Muscle layer of colon (tissue), 2 donors: ENCODE results near the gene FEM1B.

Experiments
- H3K27ac ChIP-seq: one replicate; pipeline ENCODE4 v1.7.0; 2013; ENCODE audit warnings: low read depth, mild to moderate bottlenecking, low read length, moderate library complexity
- H3K27me3 ChIP-seq, 2 donors: one replicate each; pipeline ENCODE4 v1.7.0; 2013; ENCODE audit warnings: low read length in 2 of 2, mild to moderate bottlenecking in 2 of 2; ENCODE audit not compliant: insufficient read depth in 2 of 2, control insufficient read depth in 1 of 2
- H3K36me3 ChIP-seq: one replicate; pipeline ENCODE4 v1.7.0; 2013; ENCODE audit warnings: mild to moderate bottlenecking, low read length; ENCODE audit not compliant: insufficient read depth
- H3K4me1 ChIP-seq: one replicate; pipeline ENCODE4 v1.7.0; 2013; ENCODE audit warnings: mild to moderate bottlenecking, low read length; ENCODE audit not compliant: insufficient read depth
- H3K4me3 ChIP-seq, 2 donors: one replicate each; pipeline ENCODE4 v1.7.0; 2013; ENCODE audit warnings: low read length in 2 of 2, low read depth in 1 of 2, mild to moderate bottlenecking in 1 of 2, moderate library complexity in 1 of 2
- H3K9ac ChIP-seq: one replicate; pipeline ENCODE4 v1.7.0; 2013; ENCODE audit warnings: low read length
- H3K9me3 ChIP-seq: one replicate; pipeline ENCODE4 v1.7.0; 2013; ENCODE audit warnings: mild to moderate bottlenecking, low read length
- donor health status: abdominal sarcoma.
- donor health status: Adenocarcinoma of cecum.

The FEM1B gene

DNA sequence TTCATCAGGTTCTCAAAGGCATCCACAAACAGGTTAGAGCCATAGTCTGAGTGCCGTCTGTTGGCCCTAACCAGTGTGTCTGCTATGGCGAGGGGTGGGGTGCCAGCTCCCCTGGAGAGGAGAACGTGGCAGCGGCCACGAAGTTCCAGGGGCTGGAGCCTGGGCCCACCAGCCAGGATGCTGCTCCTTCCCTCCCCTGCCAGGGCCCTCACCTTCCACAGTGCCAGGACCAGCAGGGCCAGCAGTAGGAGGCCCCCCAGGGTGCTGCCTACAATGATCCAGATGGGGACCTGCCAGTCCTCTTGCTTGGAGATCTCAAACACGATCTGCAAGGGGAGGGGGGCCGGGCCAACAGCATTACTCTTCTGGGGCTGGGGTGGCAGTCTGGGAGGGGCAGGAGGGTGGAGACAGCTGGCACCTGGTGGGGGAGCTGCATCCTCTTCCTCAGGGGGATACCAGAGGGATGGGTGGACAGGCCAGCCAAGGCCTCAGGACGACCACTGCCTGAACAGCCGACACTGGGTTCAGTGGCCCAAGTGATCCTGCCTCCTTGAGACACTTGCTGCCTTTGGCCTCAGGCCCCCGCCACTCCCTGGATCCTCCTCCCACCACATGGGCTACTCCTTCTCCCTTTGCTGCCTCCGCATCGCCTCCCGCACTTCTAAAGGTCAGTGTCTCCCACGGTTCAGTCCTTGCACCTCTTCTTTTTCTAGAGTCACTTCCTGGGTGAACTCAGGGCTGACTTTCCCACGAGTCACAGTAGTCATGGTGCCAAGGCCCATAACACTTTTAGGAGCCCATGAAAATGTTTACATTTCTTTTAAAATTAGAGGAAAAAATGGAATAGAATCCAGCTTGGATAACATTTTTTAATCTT lies 26.3 kb downstream of the FEM1B start:
- no peaks in the 10 kb centered on the region for H3K36me3 ChIP-seq
- H3K27me3 ChIP-seq = no peaks in the 10 kb centered on the region
- H3K4me1 ChIP-seq = peaks cover 15% of the 10 kb centered on the region
- H3K9ac ChIP-seq = no peak overlapping the region
- H3K4me3 ChIP-seq = no peak overlapping the region
- no peaks in the 10 kb centered on the region for H3K9me3 ChIP-seq
- H3K27ac ChIP-seq = no peak overlapping the region

DNA sequence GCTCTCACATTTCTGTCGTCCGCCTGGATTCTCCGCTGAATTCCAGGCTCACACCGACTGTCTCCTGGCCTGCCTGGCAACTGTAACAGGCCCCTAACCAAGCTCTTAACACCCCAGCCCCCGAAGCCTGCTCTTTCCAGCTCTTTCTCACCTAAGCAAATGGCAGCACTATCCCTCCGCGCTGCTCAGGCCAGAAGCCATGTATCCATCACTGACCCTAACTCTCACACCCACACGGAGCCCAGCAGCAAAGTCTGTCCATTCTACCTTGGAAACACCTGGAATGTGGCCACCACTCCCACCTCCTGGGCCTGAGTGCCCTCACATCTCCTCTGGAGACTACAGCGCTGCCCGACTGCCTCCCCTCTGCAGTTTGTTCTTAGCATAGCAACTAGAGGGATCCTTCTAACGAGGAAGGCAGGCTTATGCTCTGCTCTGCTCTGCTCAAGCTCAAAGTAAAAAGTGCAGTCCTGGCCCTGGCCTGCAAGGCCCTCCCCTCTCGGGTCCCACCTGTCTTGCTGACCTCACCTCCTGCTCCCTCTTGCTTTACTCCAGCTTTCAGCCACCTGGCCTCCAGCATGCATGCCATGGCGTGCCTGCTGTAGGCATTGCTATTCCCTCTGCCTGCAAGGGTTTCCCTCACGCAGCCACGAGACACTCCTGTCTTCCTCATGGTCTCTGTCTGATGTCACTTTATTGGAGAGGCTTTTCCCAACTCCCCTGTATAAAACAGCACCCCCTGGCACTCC lies 27.2 kb downstream of the FEM1B start:
- Histone ChIP-seq H3K4me1 (peaks cover 9% of the 10 kb centered on the region), H3K27ac (no peak overlapping the region), H3K27me3 (no peaks in the 10 kb centered on the region), H3K9ac (no peak overlapping the region), H3K4me3 (no peak overlapping the region), H3K36me3 (no peaks in the 10 kb centered on the region), H3K9me3 (no peaks in the 10 kb centered on the region)

DNA sequence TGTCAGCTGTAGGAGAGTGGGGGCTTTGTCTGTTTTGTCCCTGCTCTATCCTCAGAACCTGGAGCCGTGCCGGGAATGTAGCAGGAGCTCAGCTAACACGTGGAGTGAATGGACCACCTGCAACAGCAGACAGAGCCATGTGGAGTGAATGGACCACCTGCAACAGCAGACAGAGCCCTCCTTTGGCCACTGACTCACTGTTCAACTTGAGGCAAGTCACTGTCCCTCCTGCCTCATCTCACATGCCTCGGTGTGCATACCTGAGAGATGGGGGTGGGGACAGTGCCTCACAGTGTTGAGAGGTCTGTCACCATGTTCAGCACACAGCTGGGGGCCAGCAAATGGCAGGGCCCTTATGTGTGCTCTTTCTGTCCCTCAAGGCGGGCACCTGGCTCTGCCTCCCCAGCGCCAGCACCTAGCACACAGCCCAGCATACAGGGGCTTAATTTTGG lies 27.9 kb downstream of the FEM1B start:
- Histone ChIP-seq H3K9me3 (no peaks in the 10 kb centered on the region), H3K9ac (no peak overlapping the region), H3K4me1 (peaks cover 3% of the 10 kb centered on the region), H3K27ac (no peak overlapping the region), H3K36me3 (no peaks in the 10 kb centered on the region), H3K27me3 (no peaks in the 10 kb centered on the region), H3K4me3 (no peak overlapping the region)

DNA sequence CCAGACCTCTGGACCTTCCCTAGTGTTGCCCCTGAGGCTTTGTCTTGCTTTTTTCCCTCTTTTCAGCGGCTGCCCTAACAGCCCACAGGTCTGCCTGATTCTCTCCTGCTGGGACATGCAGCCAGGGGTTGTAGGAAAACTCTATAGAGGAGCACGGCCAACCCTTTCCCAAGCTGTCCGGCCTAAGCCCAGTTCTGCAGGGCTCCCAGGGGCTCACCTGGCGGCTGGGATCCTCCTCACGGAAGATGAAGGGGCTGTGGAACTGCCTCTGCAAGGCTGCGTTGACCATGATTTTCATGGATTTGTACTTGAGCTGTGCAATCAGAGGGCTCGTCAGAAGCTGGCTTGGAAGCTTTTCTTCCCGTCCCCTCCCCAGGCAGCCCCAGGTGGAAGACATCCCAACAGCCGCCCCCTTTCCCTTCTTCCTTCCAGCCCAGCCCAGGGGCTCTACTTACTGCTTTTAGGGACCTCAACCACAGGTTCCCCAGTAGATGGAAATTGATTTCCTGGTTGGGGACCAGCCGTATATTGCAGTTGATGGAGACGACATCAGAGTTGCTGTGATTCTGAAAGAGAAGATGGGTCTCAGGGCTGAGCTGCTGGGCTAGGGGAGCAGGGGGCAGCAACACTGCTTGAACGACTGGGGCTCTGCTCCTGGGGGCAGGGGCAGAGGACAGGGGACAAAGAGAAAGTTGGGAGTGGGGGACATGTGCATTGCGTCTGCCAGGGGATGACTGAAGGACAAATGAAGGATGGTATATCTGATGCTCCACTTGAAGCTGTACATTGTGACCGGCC lies 29.8 kb downstream of the FEM1B start:
- Histone ChIP-seq H3K27me3 (no peaks in the 10 kb centered on the region), H3K9me3 (no peaks in the 10 kb centered on the region), H3K4me1 (no peaks in the 10 kb centered on the region), H3K4me3 (no peak overlapping the region), H3K27ac (no peak overlapping the region), H3K36me3 (no peaks in the 10 kb centered on the region), H3K9ac (no peak overlapping the region)

DNA sequence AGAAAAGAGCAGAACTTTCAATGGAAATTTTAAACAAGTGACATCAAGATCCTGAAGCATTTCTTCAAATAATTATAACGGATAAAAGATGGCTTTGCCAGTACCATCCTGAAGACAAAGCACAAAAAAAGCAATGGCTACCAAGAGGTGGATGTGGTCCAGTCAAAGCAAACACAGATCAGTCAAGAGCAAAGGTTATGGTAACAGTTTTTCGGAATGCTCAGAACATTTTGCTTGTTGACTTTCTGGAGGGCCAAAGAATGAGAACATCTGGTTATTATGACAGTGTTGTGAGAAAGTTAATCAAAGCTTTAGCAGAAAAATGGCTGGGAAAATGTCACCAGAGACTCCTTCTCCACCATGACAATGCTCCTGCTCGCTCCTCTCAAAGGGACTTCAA lies 31.5 kb downstream of the FEM1B start:
- Histone ChIP-seq H3K27me3 (no peaks in the 10 kb centered on the region), H3K4me1 (no peaks in the 10 kb centered on the region), H3K36me3 (no peaks in the 10 kb centered on the region), H3K27ac (no peak overlapping the region), H3K9ac (no peak overlapping the region), H3K9me3 (no peaks in the 10 kb centered on the region), H3K4me3 (no peak overlapping the region)

DNA sequence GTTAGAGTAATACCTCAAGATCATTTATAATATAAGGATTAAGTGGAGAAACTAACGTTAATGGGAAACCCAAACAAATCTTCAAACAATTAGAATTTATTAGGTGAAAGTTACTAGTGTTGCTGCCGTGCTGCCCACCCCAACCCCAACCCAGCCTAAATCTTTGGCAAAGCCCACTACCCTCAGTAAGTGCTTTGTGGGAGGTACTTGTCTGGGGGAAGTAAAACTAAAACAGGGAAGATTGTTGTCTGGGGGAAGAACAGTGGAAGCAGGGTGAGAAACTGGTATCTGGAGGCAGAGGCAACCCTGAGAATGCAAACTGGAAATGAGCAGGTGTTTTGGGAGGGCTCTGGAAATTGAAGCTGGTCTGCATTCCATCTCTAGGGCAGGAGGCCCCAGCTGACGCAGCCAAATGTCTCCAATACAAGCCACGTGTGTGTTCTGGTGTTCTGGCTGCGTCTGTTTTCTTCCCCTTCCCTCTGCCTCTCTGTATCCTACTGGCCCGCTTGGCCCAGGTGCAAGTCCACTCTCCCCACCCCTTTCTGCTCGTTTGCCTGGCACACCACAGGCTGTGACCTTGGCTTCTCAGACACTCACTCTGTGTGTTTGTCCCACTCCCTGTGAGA lies 32.7 kb downstream of the FEM1B start:
- no peaks in the 10 kb centered on the region for H3K36me3 ChIP-seq
- no peaks in the 10 kb centered on the region for H3K4me1 ChIP-seq
- no peak overlapping the region for H3K9ac ChIP-seq
- H3K4me3 ChIP-seq = no peak overlapping the region
- peaks cover 0 to 3% of the 10 kb centered on the region in 2 donors for H3K27me3 ChIP-seq
- H3K9me3 ChIP-seq = no peaks in the 10 kb centered on the region
- no peak overlapping the region for H3K27ac ChIP-seq

DNA sequence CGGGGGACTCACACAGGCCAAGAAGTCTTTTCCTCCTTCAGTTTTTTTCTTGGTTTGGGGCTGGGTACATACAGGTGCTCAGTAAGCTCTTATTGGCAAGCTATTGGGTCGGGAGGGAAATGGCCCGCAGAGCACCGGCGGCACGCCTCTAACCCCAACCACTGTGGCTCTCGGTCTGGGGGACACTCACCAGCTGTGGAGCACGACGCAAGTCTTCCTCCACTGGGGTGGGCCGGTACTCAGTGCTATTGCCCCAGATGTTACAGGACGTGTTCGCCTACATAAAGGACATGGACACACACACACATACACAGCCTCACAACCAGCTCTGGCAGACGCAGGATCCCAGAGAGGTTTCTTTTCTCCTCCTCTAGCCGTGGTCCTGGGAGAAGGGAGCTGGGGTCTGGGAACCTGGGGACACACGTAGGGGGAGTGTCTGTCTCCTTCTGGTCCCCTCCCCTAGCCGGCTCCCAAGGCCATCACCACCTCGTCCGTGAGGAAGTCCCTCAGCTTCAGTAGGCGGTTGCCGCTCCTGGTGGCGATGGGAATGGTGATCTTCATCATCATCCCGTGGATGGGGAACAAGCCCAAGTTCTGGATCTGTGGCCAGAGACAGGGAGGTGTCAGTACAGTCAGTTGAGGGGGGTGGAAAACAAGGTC lies 33.4 kb downstream of the FEM1B start:
- H3K9ac ChIP-seq = no peak overlapping the region

DNA sequence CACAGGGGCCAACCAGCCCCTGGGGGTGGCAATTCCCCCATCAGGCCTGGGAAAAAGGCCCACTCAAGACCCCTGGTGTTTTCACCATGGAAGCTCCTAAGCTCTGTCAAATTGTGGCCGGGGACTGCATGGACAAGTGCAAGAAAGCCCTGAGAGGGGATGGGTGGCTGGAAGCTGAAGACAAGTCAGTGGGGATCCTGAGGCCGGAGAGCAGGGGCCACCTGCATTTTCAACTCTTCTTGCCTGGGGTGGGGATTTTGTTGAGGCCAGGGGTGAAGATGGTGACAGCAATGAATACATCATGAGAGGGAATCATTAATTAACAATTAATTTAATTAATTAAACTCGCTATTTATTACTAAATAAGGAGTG lies 33.9 kb downstream of the FEM1B start:
- no peaks in the 10 kb centered on the region for H3K9me3 ChIP-seq
- H3K36me3 ChIP-seq = no peaks in the 10 kb centered on the region
- no peak overlapping the region for H3K9ac ChIP-seq
- H3K4me3 ChIP-seq = no peak overlapping the region
- peaks cover 0 to 3% of the 10 kb centered on the region in 2 donors for H3K27me3 ChIP-seq
- no peaks in the 10 kb centered on the region for H3K4me1 ChIP-seq
- H3K27ac ChIP-seq = no peak overlapping the region

More for the DNA sequence above, 33.4 kb downstream of the FEM1B start:
- Histone ChIP-seq H3K36me3 (no peaks in the 10 kb centered on the region), H3K9me3 (no peaks in the 10 kb centered on the region), H3K27me3 (peaks cover 0 to 3% of the 10 kb centered on the region in 2 donors), H3K27ac (no peak overlapping the region), H3K4me3 (no peak overlapping the region), H3K4me1 (no peaks in the 10 kb centered on the region)

DNA sequence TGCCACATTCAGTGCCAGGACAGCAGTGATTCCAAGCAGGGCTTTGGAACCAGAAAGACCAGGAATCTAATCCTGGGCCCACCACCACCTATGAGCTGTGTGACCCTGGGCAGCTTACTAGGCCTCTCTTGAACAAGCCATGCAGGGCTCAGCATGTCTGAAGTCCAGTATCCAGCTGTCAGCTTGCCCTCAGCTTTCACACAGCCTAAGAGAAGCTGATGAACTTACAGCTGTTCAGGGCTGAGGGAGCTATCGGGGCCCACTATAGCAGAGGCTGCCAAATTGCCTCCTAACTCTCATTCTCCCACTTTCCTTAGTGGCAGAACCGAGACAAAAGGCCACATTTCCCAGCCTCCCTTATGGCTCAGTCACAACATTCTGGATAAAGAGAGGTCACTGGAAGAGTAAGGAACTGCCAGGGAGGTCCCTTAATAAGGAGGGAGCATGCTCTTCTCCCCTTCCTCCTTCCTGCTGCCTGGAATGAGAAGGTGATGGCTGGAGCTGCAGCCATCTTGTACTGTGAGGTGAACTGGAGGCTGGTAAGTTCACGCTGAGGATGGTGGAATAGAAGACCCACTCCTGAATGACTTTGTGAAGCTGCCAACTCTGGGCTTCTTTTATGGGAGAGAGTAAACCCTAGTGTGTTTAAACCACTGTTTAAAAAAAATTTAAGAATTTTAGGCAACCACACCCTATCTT lies 34.5 kb downstream of the FEM1B start:
- H3K9me3 ChIP-seq = no peaks in the 10 kb centered on the region
- H3K27me3 ChIP-seq = peaks cover 0 to 3% of the 10 kb centered on the region in 2 donors
- no peak overlapping the region for H3K27ac ChIP-seq
- no peak overlapping the region for H3K4me3 ChIP-seq
- no peak overlapping the region for H3K9ac ChIP-seq
- no peaks in the 10 kb centered on the region for H3K36me3 ChIP-seq
- H3K4me1 ChIP-seq = no peaks in the 10 kb centered on the region

DNA sequence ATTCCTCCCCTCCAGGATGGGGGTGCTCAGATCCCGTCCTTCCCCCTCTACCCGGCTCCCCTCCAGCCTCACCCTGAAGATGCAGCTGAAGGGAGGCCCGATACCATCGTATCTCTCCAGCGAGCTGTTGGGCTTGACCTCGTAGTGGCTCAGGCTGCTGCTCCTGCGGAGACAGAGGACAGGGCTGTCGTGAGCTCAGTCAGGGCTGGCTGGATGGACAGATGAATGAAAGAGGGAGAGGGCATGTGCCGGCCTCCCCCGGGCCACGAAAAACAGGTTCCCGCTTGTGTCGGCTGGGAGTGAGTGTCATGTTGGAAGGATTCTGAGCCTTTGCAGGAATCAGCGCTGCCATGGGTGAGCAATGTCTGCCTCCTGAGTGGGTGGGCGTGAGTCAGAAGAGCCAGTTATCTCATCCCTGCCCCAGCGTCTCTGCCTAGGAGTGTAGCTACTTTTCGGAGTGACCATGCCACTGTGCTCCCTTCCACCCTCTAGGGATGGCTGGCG lies 35.2 kb downstream of the FEM1B start:
- H3K27me3 ChIP-seq = peaks cover 0 to 3% of the 10 kb centered on the region in 2 donors
- no peaks in the 10 kb centered on the region for H3K36me3 ChIP-seq
- no peaks in the 10 kb centered on the region for H3K9me3 ChIP-seq
- H3K4me1 ChIP-seq = no peaks in the 10 kb centered on the region
- H3K27ac ChIP-seq = no peak overlapping the region
- H3K4me3 ChIP-seq = no peak overlapping the region
- no peak overlapping the region for H3K9ac ChIP-seq
